GM19193 (cell line): ENCODE measurements around the gene JARID2.

Source experiments
- POLR2A ChIP-seq: IDR thresholded peaks from 4 replicates; pipeline ENCODE4 v1.6.1; 2011; ENCODE audit not compliant: insufficient read depth, insufficient read length; ENCODE audit errors: extremely low read depth

The JARID2 gene

GRCh38 chr6:15553736-15554294, 307.9 kb downstream of the JARID2 start:
- no peak for TF ChIP-seq POLR2A

DNA sequence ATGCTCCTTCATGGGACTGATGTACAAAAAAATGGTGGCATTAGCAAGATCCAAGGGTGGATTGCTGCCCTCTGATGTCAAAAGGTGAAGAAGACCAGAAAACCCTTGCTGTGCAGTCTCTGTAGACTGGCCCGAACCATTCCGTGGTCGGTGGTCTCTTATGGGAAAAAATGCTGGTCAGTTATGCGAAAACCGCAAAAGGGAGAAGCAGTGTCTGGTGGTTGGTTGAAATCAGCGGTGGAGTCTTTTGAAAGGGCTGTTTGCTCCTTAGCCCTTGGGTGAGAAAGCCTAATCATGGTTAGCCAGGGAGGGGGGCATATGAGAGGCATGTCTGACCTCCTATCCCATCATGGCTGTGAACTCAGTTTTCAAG, 308.8 kb downstream of the JARID2 start:
- no peak for TF ChIP-seq POLR2A

DNA sequence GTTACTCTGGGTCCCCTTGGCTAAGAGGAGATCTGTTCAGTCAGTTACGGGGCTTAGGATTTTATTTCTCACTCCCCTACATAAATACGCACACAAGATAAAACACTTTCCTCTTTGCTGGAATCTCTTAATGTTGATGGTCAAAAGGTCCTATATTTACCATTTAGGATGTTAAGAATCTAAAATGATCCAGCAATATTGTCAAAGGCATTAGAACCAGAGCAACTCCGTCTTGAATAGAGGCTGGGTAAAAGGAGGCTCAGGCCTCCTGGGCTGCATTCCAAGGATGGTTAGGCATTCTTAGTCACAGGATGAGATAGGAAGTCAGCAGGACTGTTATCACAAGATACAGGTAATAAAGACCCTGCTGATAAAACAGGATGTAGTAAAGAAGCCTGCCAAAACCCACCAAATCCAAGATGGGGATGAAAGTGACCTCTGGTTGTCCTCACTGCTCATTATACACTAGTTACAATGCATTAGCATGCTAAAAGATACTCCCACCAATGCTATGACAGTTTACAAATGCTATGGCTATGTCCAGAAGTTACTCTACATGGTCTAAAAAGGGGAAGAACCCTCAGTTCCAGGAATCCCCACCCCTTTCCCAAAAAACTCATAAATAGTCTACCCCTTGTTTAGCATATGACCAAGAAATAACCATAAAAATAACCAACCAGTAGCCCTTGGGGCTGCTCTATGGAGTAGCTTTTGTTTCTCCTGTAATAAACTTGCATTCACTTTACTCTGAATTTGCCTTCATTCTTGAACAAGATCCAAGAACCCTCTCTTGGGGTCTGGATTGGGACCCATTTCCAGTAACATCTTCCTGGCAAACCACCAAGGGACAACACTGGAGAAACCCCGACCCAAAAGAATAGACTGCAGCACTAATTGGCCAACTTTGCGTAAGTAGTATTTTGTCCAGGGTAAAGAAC, 309.5 kb downstream of the JARID2 start:
- no peak for TF ChIP-seq POLR2A

DNA sequence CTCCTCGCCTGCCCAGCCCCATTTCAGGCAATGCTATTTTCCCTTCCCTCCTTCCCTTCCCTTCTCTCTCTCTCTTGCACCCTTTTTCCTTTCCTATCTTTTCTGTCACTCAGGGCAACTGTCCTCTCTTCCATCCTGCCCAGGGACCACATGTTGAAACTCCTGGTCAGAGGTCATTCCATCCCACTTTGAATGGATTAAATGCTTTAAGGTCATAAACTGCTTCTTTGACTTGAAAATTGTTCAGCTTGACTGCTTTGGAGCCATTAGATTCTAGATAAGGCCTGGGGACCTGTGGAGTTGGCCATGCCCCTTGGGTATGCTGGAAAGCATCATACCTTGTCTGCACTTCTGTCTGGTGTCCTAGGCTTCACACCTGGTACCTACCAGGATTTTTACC, 310.8 kb downstream of the JARID2 start:
- no peak for TF ChIP-seq POLR2A

- no peak for TF ChIP-seq POLR2A
These were observed 311.3 kb downstream of the JARID2 start for GRCh38 chr6:15557174-15557573.

DNA sequence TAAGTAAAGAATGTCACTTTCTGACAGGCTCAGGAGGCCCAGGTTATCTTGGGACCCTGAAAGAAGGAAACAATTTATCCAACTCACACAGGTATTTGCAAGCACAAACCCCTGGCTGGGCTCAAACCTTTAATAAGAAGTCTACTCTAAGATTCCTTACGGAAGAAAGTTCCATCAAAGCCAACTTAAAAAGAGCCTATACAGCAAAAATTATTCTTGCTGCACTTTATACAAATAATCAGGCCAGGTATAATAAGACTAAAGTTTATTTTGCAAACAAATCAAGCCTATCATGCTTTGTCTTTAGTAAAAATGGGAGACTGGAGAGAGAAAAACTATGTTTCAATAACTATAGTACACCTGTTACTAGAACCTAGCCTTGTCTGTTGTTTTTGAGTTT, 314.8 kb downstream of the JARID2 start:
- TF ChIP-seq POLR2A = no peak

DNA sequence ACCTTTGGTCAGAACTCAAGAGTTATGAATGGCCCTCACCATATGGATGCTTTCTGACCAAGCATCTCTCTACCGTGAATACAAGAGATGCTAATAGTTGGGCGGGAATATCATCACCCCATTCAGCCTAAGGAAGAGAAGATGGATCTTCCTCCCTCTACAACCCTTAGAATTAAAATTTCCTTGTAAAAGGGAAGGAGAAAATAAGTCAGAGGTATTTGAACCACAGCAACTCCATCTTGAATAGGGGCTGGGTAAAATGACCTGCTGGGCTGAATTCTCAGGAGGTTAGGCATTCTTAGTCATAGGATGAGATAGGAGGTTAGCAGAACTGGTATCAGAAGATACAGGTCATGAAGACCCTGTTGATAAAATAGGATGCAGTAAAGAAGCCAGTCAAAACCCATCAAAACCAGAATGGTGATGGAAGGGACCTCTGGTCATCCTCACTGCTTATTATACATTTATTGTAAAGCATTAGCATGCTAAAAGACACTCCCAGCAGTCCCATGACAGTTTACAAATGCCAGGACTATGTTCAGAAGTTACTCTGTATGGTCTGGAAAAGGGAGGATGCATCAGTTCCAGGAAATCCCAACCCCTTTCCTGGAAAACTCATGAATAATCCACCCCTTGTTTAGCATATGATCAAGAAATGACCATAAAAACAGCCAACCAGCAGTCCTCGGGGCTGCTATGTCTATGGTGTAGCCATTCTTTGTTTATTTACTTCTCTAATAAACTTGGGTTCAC, 315.8 kb downstream of the JARID2 start:
- no peak for TF ChIP-seq POLR2A

GRCh38 chr6:15562977-15563376, 317.1 kb downstream of the JARID2 start:
- no peak for TF ChIP-seq POLR2A

DNA sequence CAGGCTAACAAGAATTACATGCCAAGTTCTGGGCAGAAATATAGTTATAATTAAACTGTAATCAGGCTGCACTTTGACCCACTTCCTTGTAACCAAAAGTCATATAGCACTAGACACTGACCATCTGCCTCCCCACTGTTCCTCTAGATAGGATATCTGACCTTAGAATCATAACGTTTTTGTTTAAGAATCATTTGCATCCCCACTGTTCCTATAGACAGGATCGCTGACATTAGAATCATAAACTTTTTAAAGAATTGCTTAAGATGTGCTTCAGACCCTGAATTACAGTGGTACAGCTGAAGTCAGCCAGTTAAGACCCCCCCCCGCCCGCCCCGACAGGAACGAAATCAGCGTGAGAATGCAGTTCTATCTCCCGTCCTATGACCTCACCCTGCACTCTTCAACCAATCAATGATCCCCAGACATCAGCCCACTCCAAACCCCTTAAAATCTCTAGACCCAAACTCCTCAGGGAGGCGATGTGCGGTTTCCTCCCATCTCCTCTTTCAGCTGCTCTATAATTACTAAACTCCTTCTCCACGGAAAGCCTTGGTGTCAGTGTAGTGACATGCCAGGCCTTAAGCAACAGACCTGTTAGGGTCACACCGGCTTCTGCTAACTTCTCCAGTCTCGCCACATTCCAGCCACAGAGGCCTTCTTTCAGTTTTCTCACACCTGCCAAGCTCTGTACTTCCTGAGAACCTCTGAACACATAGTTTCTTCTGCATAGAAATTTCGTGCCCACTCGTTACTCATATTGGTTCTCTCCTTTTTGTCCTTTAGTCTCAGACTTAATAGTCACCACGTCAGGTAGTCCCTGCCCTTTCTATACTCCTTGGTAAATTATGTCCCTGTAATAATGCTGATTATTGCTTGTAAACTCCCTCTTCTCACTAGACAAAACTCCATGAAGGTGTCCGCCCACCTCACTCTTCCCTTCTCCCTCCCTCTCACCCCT, 323.4 kb downstream of the JARID2 start:
- TF ChIP-seq POLR2A = no peak

- no peak for TF ChIP-seq POLR2A
These were observed 324.3 kb downstream of the JARID2 start for GRCh38 chr6:15570171-15570570.
